HG02870 (cell line): ENCODE measurements around the gene SOX10.
A peak's percentile ranks its signal among the peaks of the same experiment; 100 is the strongest.
"Not testable (repeated sequence)": the region's sequence is repeated elsewhere in the genome, so short reads cannot be mapped to it uniquely, and the experiment has no call there.

Source experiments
- ATAC-seq: cut with Tn5 transposase; IDR thresholded peaks from one replicate; pipeline ENCODE4 v1.9.1; 2021; ENCODE audit warnings: mild to moderate bottlenecking, moderate library complexity; ENCODE audit not compliant: unreplicated experiment

SOX10 gene

GRCh38 chr22:37965940-37966664, 18.3 kb downstream of the SOX10 start:
- no peak for ATAC-seq

- ATAC-seq: no peak
Measured at GRCh38 chr22:37961062-37961461, 23.3 kb downstream of the SOX10 start.

GRCh38 chr22:37959231-37959825, 25.0 kb downstream of the SOX10 start:
- ATAC-seq: no peak

GRCh38 chr22:37957232-37957631, 27.1 kb downstream of the SOX10 start:
- no peak for ATAC-seq

GRCh38 chr22:37955825-37956397, 28.4 kb downstream of the SOX10 start:
- not testable (repeated sequence) for ATAC-seq

GRCh38 chr22:37954686-37955085, 29.7 kb downstream of the SOX10 start:
- no peak for ATAC-seq

- ATAC-seq: peak; percentile 85
Measured at GRCh38 chr22:37953437-37954179, 30.7 kb downstream of the SOX10 start, which contains the start of the genes C22orf23 and POLR2F. TSS of gene C22orf23 (minus strand) at chr22:37953601. CDS start at chr22:37953149, 452 bp downstream. TSS of gene POLR2F (plus strand) at chr22:37953699. CDS start at chr22:37953788, 89 bp downstream.

GRCh38 chr22:37953062-37953436, 31.3 kb downstream of the SOX10 start:
- peak; percentile 26 for ATAC-seq

GRCh38 chr22:37952629-37953028, 31.7 kb downstream of the SOX10 start:
- not testable (repeated sequence) for ATAC-seq

GRCh38 chr22:37951305-37951704, 33.0 kb downstream of the SOX10 start:
- no peak for ATAC-seq

- not testable (repeated sequence) for ATAC-seq
Measured at GRCh38 chr22:37947142-37947795, 37.1 kb downstream of the SOX10 start.

- not testable (repeated sequence) for ATAC-seq
Measured at GRCh38 chr22:37944423-37944822, 39.9 kb downstream of the SOX10 start.

- no peak for ATAC-seq
Measured at GRCh38 chr22:37943825-37944198, 40.5 kb downstream of the SOX10 start.

- no peak for ATAC-seq
Measured at GRCh38 chr22:37943136-37943824, 41.1 kb downstream of the SOX10 start.

GRCh38 chr22:37942133-37942532, 42.2 kb downstream of the SOX10 start:
- ATAC-seq: no peak

- ATAC-seq: no peak
Measured at GRCh38 chr22:37940698-37941376, 43.5 kb downstream of the SOX10 start.

GRCh38 chr22:37933711-37934376, 50.5 kb downstream of the SOX10 start:
- peak; percentile 76 for ATAC-seq

- ATAC-seq: no peak
Measured at GRCh38 chr22:37932821-37933578, 51.4 kb downstream of the SOX10 start.
